ENCODE measurements around the gene MS4A13.
"Not testable (repeated sequence)": the region's sequence is repeated elsewhere in the genome, so short reads cannot be mapped to it uniquely, and the experiment has no call there.

Gene MS4A13

DNA sequence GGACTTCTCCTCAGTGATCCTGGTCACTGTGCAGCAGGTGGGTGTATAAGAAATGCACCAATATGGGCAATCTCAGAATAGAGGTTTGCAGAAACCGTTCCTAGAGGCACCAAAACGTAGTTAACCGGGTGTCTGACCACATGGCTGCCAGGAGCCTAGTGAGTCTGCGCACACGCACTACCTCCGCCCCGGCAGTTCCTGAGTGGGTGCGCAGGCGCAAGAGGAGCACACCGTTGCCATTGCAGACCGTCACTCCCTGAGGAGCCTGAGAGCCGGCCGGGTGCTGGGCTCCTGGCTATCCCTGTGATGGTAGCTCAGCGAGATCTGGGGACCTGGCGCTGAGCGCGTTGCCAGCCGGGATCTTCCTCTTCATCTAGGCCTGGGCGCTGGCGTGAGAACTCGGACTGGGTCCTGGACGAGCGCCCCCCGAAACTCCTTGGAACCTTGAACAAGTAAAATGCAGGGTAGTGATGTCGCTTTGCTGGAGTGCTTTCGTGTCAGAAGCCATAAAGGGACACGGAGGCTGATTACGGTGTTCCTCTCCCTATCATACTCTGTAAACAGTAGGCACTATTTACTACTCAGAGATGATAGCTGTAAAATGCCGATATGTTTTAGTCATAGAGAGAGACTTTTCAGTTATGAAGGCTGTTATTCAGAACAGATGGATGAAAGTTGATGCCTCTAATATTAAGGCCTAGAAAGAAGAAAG is at the start of gene MS4A13:
Gene MS4A13, plus strand, starts transcription at position 249 of the 712 bp plus-strand sequence. CDS start 2,692 bp downstream, outside the sequence.
- peaks cover 4% of the 10 kb centered on the region for H3K27me3 Mint-ChIP-seq (ENCODE audit: low read depth)
- DNase-seq (ENCODE audit: low spot score) = no peak
- no peaks in the 10 kb centered on the region for H3K4me1 Mint-ChIP-seq (ENCODE audit: low read depth)
- no peaks in the 10 kb centered on the region for H3K9me3 Mint-ChIP-seq
- H3K36me3 Mint-ChIP-seq (ENCODE audit: low read depth) = no peaks in the 10 kb centered on the region
- no peak within 1 kb of the TSS for H3K4me3 Mint-ChIP-seq
- no peak within 1 kb of the TSS for H3K27ac Mint-ChIP-seq

- H3K4me1 Mint-ChIP-seq (ENCODE audit: low read depth) = no peaks in the 10 kb centered on the region
Observed at GRCh38 chr11:60468829-60469228, 46.4 kb upstream of the MS4A13 start.

GRCh38 chr11:60469723-60470122 is 45.5 kb upstream of the MS4A13 start:
- H3K36me3 Mint-ChIP-seq (ENCODE audit: low read depth) = no peaks in the 10 kb centered on the region
- no peaks in the 10 kb centered on the region for H3K4me1 Mint-ChIP-seq (ENCODE audit: low read depth)
- H3K9me3 Mint-ChIP-seq = no peaks in the 10 kb centered on the region

More at GRCh38 chr11:60468829-60469228, 46.4 kb upstream of the MS4A13 start:
- no peaks in the 10 kb centered on the region for H3K36me3 Mint-ChIP-seq (ENCODE audit: low read depth)
- no peak overlapping the region for H3K4me3 Mint-ChIP-seq
- DNase-seq (ENCODE audit: low spot score) = no peak
- H3K27me3 Mint-ChIP-seq (ENCODE audit: low read depth) = peaks cover 19% of the 10 kb centered on the region
- no peaks in the 10 kb centered on the region for H3K9me3 Mint-ChIP-seq
- no peak overlapping the region for H3K27ac Mint-ChIP-seq

GRCh38 chr11:60477035-60477445 is 38.2 kb upstream of the MS4A13 start:
- peaks cover 10% of the 10 kb centered on the region for H3K27me3 Mint-ChIP-seq (ENCODE audit: low read depth)
- no peak overlapping the region for H3K27ac Mint-ChIP-seq
- no peak for DNase-seq (ENCODE audit: low spot score)
- no peaks in the 10 kb centered on the region for H3K36me3 Mint-ChIP-seq (ENCODE audit: low read depth)
- H3K9me3 Mint-ChIP-seq = no peaks in the 10 kb centered on the region
- no peaks in the 10 kb centered on the region for H3K4me1 Mint-ChIP-seq (ENCODE audit: low read depth)
- no peak overlapping the region for H3K4me3 Mint-ChIP-seq

More at GRCh38 chr11:60469723-60470122, 45.5 kb upstream of the MS4A13 start:
- H3K27ac Mint-ChIP-seq = no peak overlapping the region
- no peak for DNase-seq (ENCODE audit: low spot score)
- H3K27me3 Mint-ChIP-seq (ENCODE audit: low read depth) = peaks cover 19% of the 10 kb centered on the region
- H3K4me3 Mint-ChIP-seq = no peak overlapping the region

DNA sequence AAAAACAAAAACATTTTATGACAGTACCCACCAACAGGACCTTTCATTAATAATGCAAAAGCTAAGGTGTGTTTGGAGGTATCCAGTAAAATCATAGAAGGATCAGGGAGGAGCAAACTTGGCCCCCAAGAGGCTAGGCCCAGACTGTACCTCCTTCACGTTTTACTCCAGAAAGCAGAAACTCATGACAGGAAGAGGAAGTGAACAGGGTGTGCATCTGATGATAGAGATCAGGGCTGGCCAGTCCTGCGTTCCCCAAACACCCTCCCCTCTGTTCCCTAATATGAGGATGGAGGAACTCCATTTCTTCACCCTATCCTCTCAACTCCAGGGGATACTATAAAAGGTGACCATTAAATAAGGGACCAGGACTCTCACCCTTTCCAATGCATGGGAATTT is 32.8 kb upstream of the MS4A13 start:
- peaks cover 9% of the 10 kb centered on the region for H3K27me3 Mint-ChIP-seq (ENCODE audit: low read depth)
- H3K4me1 Mint-ChIP-seq (ENCODE audit: low read depth) = peaks cover 8% of the 10 kb centered on the region
- no peak for DNase-seq (ENCODE audit: low spot score)
- no peak overlapping the region for H3K4me3 Mint-ChIP-seq
- no peak overlapping the region for H3K27ac Mint-ChIP-seq
- H3K36me3 Mint-ChIP-seq (ENCODE audit: low read depth) = no peaks in the 10 kb centered on the region
- H3K9me3 Mint-ChIP-seq = no peaks in the 10 kb centered on the region

GRCh38 chr11:60485987-60486386 is 29.2 kb upstream of the MS4A13 start:
- Mint-ChIP-seq H3K27me3 (ENCODE audit: low read depth) (peaks cover 3% of the 10 kb centered on the region), H3K36me3 (ENCODE audit: low read depth) (no peaks in the 10 kb centered on the region), H3K9me3 (no peaks in the 10 kb centered on the region), H3K27ac (no peak overlapping the region), H3K4me3 (no peak overlapping the region), H3K4me1 (ENCODE audit: low read depth) (peaks cover 8% of the 10 kb centered on the region)
- no peak for DNase-seq (ENCODE audit: low spot score)

DNA sequence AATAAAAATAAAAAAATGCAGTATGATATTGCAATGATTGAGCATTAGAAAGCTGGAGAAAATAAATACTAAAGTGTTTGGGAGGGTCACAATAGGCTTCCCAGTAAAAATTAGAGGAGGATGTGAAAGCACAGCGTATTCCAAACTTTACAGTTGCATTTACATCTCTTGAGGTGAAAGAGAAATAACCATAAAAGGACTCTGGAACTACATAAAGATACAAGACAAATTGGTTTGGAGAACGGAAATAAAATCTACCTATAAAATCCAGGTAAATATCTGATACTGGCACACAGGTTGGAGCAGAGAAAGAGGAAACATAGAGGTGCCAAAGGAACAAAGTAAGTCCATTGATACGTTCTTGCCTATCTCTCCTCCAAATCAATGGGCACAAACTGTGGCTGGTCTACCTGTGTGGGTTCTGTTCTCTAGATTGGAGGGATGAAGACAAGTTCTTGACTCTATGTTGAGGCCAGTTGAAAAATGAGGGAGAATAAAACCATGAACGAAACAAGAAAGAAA is 22.6 kb upstream of the MS4A13 start, which contains the start of gene MS4A12:
Gene MS4A12, plus strand, starts transcription at position 291 of the 522 bp plus-strand sequence. CDS start 4,541 bp downstream, outside the sequence.
- DNase-seq (ENCODE audit: low spot score) = no peak
- no peaks in the 10 kb centered on the region for H3K9me3 Mint-ChIP-seq
- H3K4me1 Mint-ChIP-seq (ENCODE audit: low read depth) = no peaks in the 10 kb centered on the region
- H3K4me3 Mint-ChIP-seq = no peak within 1 kb of the TSS
- H3K27me3 Mint-ChIP-seq (ENCODE audit: low read depth) = peaks cover 7% of the 10 kb centered on the region
- no peaks in the 10 kb centered on the region for H3K36me3 Mint-ChIP-seq (ENCODE audit: low read depth)
- H3K27ac Mint-ChIP-seq = no peak within 1 kb of the TSS

- Mint-ChIP-seq H3K27me3 (ENCODE audit: low read depth) (peaks cover 11% of the 10 kb centered on the region), H3K27ac (no peak overlapping the region), H3K4me3 (no peak overlapping the region), H3K4me1 (ENCODE audit: low read depth) (no peaks in the 10 kb centered on the region), H3K9me3 (no peaks in the 10 kb centered on the region), H3K36me3 (ENCODE audit: low read depth) (no peaks in the 10 kb centered on the region)
- no peak for DNase-seq (ENCODE audit: low spot score)
Observed at GRCh38 chr11:60493454-60493853, 21.7 kb upstream of the MS4A13 start.

GRCh38 chr11:60498399-60498798 is 16.8 kb upstream of the MS4A13 start:
- Mint-ChIP-seq H3K27me3 (ENCODE audit: low read depth) (peaks cover 49% of the 10 kb centered on the region), H3K4me3 (no peak overlapping the region), H3K27ac (no peak overlapping the region), H3K9me3 (no peaks in the 10 kb centered on the region), H3K4me1 (ENCODE audit: low read depth) (no peaks in the 10 kb centered on the region), H3K36me3 (ENCODE audit: low read depth) (no peaks in the 10 kb centered on the region)
- no peak for DNase-seq (ENCODE audit: low spot score)

DNA sequence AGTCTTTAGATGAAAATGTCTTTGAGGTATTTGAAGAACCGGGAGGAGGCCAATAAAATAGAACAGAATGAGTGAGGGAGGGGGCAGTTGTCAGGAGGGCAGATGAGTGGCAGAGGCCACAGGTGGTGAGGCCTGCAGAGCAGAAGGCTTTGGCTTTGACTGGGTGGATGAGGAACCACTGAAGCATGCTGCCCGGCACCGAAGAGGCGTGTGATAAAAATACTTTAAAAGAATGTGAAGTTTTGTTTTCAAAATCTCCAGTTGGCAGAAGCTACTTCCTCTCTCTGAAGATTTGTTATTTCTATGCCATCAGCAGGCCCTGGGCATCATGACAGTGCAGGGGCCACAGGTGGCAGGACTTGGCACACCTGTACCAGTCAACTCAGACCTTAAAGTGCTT is 16.3 kb upstream of the MS4A13 start:
- no peak for DNase-seq (ENCODE audit: low spot score)
- H3K4me1 Mint-ChIP-seq (ENCODE audit: low read depth) = no peaks in the 10 kb centered on the region
- peaks cover 49% of the 10 kb centered on the region for H3K27me3 Mint-ChIP-seq (ENCODE audit: low read depth)
- H3K36me3 Mint-ChIP-seq (ENCODE audit: low read depth) = no peaks in the 10 kb centered on the region
- H3K9me3 Mint-ChIP-seq = no peaks in the 10 kb centered on the region
- H3K4me3 Mint-ChIP-seq = no peak overlapping the region
- H3K27ac Mint-ChIP-seq = no peak overlapping the region

GRCh38 chr11:60500276-60500910 is 14.8 kb upstream of the MS4A13 start:
- no peak for DNase-seq (ENCODE audit: low spot score)
- peaks cover 52% of the 10 kb centered on the region for H3K27me3 Mint-ChIP-seq (ENCODE audit: low read depth)
- no peaks in the 10 kb centered on the region for H3K9me3 Mint-ChIP-seq
- no peaks in the 10 kb centered on the region for H3K36me3 Mint-ChIP-seq (ENCODE audit: low read depth)
- no peak overlapping the region for H3K4me3 Mint-ChIP-seq
- no peak overlapping the region for H3K27ac Mint-ChIP-seq
- H3K4me1 Mint-ChIP-seq (ENCODE audit: low read depth) = peaks cover 10% of the 10 kb centered on the region

GRCh38 chr11:60502221-60502775 is 12.9 kb upstream of the MS4A13 start:
- no peaks in the 10 kb centered on the region for H3K9me3 Mint-ChIP-seq
- peaks cover 10% of the 10 kb centered on the region for H3K4me1 Mint-ChIP-seq (ENCODE audit: low read depth)
- H3K27ac Mint-ChIP-seq = no peak overlapping the region
- DNase-seq (ENCODE audit: low spot score) = no peak
- H3K27me3 Mint-ChIP-seq (ENCODE audit: low read depth) = peaks cover 58% of the 10 kb centered on the region
- H3K36me3 Mint-ChIP-seq (ENCODE audit: low read depth) = no peaks in the 10 kb centered on the region
- no peak overlapping the region for H3K4me3 Mint-ChIP-seq

DNA sequence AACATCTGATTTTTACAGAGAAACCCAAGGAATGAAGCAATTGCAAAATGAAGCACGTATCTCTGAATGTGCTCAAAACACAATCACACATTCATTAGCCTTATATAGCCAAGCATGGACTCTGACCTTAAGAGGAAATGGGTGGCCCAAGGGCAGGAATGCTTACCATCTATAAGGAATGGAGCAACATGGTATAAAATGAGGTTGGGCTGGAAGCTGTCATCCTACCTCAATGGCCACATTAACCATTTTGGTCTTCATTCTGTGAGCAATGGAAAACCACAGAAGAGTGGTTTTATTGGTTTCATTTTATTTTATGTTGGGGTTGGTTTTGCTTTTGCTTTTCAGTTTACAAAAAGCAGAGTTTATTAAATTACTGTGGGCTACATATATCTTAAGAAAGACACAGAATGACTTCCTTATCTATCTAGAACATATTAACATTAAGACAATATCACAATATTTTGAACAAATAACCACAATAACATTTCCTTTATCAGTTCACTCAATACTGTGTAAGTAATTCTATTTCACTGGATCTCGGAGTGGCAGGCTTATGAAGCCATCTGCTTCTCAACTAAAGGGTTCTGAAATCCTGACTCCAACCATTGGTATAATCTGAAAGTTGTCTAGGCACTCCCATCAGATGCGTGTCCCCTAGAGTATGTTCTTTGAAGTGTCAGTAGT is 10.8 kb upstream of the MS4A13 start:
- DNase-seq (ENCODE audit: low spot score) = no peak
- Mint-ChIP-seq H3K4me1 (ENCODE audit: low read depth) (peaks cover 10% of the 10 kb centered on the region), H3K36me3 (ENCODE audit: low read depth) (no peaks in the 10 kb centered on the region), H3K27me3 (ENCODE audit: low read depth) (peaks cover 47% of the 10 kb centered on the region), H3K4me3 (peak overlapping the region; percentile 12), H3K9me3 (no peaks in the 10 kb centered on the region), H3K27ac (no peak overlapping the region)

GRCh38 chr11:60509609-60510008 is 5.6 kb upstream of the MS4A13 start:
- H3K4me1 Mint-ChIP-seq (ENCODE audit: low read depth); H3K36me3 Mint-ChIP-seq (ENCODE audit: low read depth); DNase-seq (ENCODE audit: low spot score); H3K27ac Mint-ChIP-seq; H3K4me3 Mint-ChIP-seq; H3K9me3 Mint-ChIP-seq: not testable (repeated sequence)
- peaks cover 16% of the 10 kb centered on the region for H3K27me3 Mint-ChIP-seq (ENCODE audit: low read depth)
